ENCODE measurements around the gene NKIRAS2. TPM values are rescaled to one million over a fixed set of nuclear protein-coding genes. Genes with fewer than 3 reads are reported as not detected.

NKIRAS2 gene
- total and polyA plus RNA-seq, 4 donors: 16.4 to 20.7 (median 17.4) TPM

GRCh38 chr17:42041619-42042018, 21.7 kb downstream of the NKIRAS2 start:
- no peak overlapping the region for H3K9ac ChIP-seq (ENCODE audit: low read depth in 1 of 2, low read length in 2 of 2)
- H3K9me3 ChIP-seq (ENCODE audit: control insufficient read depth in 4 of 4, low read length in 3 of 4): no peaks in the 10 kb centered on the region
- TF ChIP-seq ATF3 (IDR thresholded peaks at IDR 0.05) (no peak), JUND (IDR thresholded peaks at IDR 0.05) (no peak), FOXA2 (IDR thresholded peaks at IDR 0.05) (no peak), MAX (IDR thresholded peaks at IDR 0.05) (no peak), CTCF (IDR thresholded peaks at IDR 0.05; ENCODE audit: low read depth, low read length, missing input control) (no peak), YY1 (IDR thresholded peaks at IDR 0.05) (no peak), RXRA (IDR thresholded peaks at IDR 0.05) (no peak), HNF4G (IDR thresholded peaks at IDR 0.05) (no peak), HNF4A (conservative IDR thresholded peaks at IDR 0.05) (no peak), RAD21 (IDR thresholded peaks at IDR 0.05) (no peak)
- TF ChIP-seq, protein P1, sequence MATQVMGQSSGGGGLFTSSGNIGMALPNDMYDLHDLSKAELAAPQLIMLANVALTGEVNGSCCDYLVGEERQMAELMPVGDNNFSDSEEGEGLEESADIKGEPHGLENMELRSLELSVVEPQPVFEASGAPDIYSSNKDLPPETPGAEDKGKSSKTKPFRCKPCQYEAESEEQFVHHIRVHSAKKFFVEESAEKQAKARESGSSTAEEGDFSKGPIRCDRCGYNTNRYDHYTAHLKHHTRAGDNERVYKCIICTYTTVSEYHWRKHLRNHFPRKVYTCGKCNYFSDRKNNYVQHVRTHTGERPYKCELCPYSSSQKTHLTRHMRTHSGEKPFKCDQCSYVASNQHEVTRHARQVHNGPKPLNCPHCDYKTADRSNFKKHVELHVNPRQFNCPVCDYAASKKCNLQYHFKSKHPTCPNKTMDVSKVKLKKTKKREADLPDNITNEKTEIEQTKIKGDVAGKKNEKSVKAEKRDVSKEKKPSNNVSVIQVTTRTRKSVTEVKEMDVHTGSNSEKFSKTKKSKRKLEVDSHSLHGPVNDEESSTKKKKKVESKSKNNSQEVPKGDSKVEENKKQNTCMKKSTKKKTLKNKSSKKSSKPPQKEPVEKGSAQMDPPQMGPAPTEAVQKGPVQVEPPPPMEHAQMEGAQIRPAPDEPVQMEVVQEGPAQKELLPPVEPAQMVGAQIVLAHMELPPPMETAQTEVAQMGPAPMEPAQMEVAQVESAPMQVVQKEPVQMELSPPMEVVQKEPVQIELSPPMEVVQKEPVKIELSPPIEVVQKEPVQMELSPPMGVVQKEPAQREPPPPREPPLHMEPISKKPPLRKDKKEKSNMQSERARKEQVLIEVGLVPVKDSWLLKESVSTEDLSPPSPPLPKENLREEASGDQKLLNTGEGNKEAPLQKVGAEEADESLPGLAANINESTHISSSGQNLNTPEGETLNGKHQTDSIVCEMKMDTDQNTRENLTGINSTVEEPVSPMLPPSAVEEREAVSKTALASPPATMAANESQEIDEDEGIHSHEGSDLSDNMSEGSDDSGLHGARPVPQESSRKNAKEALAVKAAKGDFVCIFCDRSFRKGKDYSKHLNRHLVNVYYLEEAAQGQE (IDR thresholded peaks at IDR 0.05): no peak
- peaks cover 0 to 8% (median 5%) of the 10 kb centered on the region in 4 donors for H3K4me1 ChIP-seq (ENCODE audit: control insufficient read depth in 4 of 4, insufficient read depth in 4 of 4, low read length in 3 of 4)
- H3K27me3 ChIP-seq (ENCODE audit: control insufficient read depth in 4 of 4, insufficient read depth in 4 of 4, low read length in 3 of 4): no peaks in the 10 kb centered on the region
- H3K27ac ChIP-seq (ENCODE audit: low read depth in 1 of 2, low read length in 2 of 2): no peak overlapping the region
- H3K4me3 ChIP-seq (ENCODE audit: low read depth in 1 of 3, low read length in 3 of 3): no peak overlapping the region
- H3K36me3 ChIP-seq (ENCODE audit: control insufficient read depth in 4 of 4, insufficient read depth in 3 of 4, low read depth in 1 of 4, low read length in 3 of 4): no peaks in the 10 kb centered on the region
- DNase-seq (ENCODE audit: low spot score): no peak

- peaks cover 0 to 8% (median 5%) of the 10 kb centered on the region in 4 donors for H3K4me1 ChIP-seq (ENCODE audit: control insufficient read depth in 4 of 4, insufficient read depth in 4 of 4, low read length in 3 of 4)
- H3K27ac ChIP-seq (ENCODE audit: low read depth in 1 of 2, low read length in 2 of 2): no peak overlapping the region
- H3K27me3 ChIP-seq (ENCODE audit: control insufficient read depth in 4 of 4, insufficient read depth in 4 of 4, low read length in 3 of 4): no peaks in the 10 kb centered on the region
- H3K36me3 ChIP-seq (ENCODE audit: control insufficient read depth in 4 of 4, insufficient read depth in 3 of 4, low read depth in 1 of 4, low read length in 3 of 4): no peaks in the 10 kb centered on the region
- TF ChIP-seq HNF4A (conservative IDR thresholded peaks at IDR 0.05) (no peak), MAX (IDR thresholded peaks at IDR 0.05) (no peak), FOXA2 (IDR thresholded peaks at IDR 0.05) (no peak), EGR1 (IDR thresholded peaks at IDR 0.05; ENCODE audit: low read depth in 2 of 2) (no peak), SP1 (IDR thresholded peaks at IDR 0.05) (no peak), HNF4G (IDR thresholded peaks at IDR 0.05) (no peak), ZBTB33 (IDR thresholded peaks at IDR 0.05) (no peak), JUND (IDR thresholded peaks at IDR 0.05) (no peak), YY1 (IDR thresholded peaks at IDR 0.05) (no peak), FOXA1 (IDR thresholded peaks at IDR 0.05) (no peak), TAF1 (conservative IDR thresholded peaks at IDR 0.05) (no peak), RXRA (IDR thresholded peaks at IDR 0.05) (no peak), RAD21 (IDR thresholded peaks at IDR 0.05) (no peak)
- TF ChIP-seq, protein P1 (IDR thresholded peaks at IDR 0.05): no peak
- H3K4me3 ChIP-seq (ENCODE audit: low read depth in 1 of 3, low read length in 3 of 3): no peak overlapping the region
- 93% methylated on average over 20 of the region's 20 CpGs for WGBS
- DNase-seq (ENCODE audit: low spot score): no peak
- H3K9me3 ChIP-seq (ENCODE audit: control insufficient read depth in 4 of 4, low read length in 3 of 4): no peaks in the 10 kb centered on the region
- H3K9ac ChIP-seq (ENCODE audit: low read depth in 1 of 2, low read length in 2 of 2): no peak overlapping the region
These were observed 22.9 kb downstream of the NKIRAS2 start for GRCh38 chr17:42042598-42043319.
